Hindlimb muscle (tissue), 1 donor: ENCODE measurements around the gene PLIN3. TPM values are rescaled to one million over a fixed set of nuclear protein-coding genes. Genes with fewer than 3 reads are reported as not detected.
"Not testable (repeated sequence)": the region's sequence is repeated elsewhere in the genome, so short reads cannot be mapped to it uniquely, and the experiment has no call there.

Experiments
- DNase-seq: peaks from one replicate; pipeline ENCODE4 v3.0.0-alpha.2; 2013
- polyA plus RNA-seq: library from polyadenylated mRNA; unstranded; fragments of 120-200 nt; gene quantifications from one replicate; pipeline ENCODE4 v1.2.1, GENCODE V29; 2013; ENCODE audit not compliant: insufficient read length

PLIN3 gene, protein sequence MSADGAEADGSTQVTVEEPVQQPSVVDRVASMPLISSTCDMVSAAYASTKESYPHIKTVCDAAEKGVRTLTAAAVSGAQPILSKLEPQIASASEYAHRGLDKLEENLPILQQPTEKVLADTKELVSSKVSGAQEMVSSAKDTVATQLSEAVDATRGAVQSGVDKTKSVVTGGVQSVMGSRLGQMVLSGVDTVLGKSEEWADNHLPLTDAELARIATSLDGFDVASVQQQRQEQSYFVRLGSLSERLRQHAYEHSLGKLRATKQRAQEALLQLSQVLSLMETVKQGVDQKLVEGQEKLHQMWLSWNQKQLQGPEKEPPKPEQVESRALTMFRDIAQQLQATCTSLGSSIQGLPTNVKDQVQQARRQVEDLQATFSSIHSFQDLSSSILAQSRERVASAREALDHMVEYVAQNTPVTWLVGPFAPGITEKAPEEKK
- 47.6 TPM for polyA plus RNA-seq

DNA sequence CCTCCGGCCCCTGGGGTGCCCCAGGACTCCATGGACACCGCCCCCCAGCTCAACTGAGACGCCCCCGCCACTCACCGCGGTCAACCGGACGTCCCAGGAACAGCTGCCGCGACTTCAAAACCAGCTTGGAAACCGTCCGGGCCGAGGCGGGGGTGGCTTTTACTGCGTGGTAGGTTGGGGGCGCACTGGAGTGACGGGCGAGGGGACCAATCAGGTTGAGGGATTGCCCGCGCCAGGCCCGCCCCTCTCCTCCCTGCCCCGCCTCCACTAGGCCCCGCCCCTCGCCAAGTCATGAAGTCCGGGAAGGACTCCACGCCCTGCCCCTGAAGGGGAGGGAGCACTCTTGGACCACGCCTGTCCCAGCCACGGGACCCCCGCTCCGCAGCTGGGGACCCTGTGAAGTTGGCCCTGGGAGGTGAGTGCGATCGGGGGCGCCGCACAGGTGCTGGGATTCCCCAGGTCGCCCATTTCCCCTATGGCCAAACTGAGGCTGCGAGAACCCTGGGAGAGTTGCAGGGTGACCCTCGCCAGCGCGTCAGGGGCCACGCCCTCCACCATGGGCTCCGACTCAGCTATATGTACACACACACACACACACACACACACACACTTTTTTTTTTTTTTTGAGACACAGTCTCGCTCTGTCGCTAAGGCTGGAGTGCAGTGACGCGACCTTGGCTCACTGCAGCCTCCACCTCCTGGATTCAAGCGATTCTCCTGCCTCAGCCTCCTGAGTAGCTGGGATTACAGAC is at the start of gene PLIN3:
Gene PLIN3, minus strand, starts transcription at position 134 of the 752 bp plus-strand sequence. CDS start 6,273 bp downstream, outside the sequence.
- DNase-seq = peak; percentile 95

DNA sequence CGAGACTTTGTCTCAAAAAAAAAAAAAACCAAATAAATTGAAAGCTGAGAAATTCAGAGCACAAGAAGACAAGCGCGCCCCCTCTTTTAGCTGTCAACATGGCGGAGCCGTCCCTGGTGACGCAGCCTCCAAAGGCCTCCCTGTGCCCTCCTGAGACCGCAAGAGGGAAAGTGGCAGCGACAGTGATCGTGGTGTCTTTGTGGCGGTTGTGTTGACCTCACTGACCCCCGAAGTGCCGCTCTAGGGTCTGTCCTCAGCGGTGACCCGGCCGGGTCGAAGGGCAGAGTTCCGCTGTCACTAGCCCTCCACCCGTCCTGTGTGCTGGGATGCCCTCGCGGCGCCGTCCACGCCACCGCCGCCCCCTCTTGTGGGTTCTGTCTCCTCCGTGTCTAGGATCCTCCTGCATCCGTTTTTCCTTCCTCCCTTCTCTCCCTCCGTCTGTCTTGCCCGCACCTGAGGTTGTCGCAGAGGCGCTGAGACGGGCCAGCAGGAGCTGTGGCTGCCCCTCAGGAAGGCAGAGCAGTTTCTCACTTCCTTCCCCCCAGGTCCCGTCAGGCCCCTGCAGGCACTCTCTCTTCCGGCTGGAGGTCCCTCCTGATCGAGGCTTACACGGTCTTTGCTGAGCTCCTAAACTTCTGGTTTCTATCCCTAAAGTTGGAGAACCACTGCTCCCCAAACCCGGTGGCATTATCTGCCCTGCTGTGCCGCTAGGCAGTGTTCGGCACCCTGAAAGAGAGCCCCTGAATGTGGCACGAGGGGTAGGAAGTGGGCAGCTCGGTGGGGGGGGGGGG is 49.0 kb upstream of the PLIN3 start:
- no peak for DNase-seq

DNA sequence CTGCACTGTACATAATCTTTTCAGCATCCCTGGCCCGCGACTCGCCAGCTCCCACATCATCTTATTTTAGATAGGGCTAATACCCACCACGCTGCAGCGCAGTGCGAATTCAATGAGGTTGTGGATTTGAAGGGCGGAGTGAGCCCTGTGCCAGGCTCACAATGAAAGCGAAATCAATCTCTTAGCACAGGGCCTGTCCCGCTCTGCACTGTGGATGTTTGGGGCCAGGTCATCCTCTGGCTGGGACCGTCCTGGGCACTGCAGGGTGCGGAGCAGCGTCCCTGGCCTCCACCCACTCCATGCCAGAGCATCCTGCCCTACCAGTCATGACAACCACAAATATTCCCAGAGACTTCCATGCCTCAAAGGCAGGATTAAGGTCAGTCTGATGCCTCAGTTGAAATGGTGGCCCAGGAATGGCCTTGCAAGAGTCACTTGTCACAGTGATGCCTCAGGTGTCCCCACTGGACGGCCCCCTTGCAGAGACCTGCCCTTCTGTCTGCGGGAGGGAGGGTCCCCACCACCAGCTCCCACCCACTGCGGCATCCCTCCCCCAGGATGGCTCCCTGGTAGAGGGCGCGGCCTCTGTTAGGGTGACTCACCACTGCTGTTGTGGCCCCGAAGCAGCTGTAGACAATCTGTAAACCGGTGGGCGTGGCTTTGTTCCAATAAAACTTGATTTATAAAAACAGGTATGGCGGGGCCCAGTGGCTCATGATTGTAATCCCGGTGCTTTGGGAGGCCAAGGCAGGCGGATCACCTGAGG is 47.5 kb upstream of the PLIN3 start:
- DNase-seq = no peak

DNA sequence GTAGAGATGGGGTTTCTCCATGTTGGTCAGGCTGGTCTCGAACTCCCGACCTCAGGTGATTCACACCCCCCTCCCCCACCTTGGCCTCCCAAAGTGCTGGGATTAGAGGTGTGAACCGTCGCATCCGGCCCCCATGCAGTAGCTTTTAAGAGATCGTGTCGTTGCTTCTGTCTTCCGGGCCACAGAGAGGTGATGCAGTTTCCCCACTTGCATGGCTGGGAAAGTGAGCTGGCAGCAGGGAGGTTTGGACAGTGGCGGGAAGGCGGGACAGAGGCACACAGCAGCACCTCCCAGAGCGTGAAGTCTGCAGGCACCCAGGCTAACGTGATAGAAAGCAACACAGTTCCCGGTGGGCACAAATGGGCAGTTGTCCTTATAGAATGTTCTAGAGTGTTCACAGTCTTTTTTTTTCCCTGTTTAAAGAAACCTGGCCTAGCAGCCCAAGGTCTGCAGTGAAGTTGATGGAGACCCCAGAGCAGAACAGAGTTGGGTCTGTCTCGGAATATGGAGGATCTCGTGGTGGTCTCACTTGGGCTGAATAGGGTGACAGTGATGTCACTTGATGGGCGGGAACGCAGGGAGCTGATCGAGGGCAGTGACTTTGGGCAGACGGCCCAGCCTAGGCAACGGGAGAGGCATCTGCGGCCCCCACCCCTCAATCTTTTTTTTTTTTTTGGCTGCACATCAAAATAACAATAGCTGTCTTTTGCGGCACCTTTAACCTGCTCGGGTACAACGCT is 46.7 kb upstream of the PLIN3 start:
- DNase-seq = no peak

DNA sequence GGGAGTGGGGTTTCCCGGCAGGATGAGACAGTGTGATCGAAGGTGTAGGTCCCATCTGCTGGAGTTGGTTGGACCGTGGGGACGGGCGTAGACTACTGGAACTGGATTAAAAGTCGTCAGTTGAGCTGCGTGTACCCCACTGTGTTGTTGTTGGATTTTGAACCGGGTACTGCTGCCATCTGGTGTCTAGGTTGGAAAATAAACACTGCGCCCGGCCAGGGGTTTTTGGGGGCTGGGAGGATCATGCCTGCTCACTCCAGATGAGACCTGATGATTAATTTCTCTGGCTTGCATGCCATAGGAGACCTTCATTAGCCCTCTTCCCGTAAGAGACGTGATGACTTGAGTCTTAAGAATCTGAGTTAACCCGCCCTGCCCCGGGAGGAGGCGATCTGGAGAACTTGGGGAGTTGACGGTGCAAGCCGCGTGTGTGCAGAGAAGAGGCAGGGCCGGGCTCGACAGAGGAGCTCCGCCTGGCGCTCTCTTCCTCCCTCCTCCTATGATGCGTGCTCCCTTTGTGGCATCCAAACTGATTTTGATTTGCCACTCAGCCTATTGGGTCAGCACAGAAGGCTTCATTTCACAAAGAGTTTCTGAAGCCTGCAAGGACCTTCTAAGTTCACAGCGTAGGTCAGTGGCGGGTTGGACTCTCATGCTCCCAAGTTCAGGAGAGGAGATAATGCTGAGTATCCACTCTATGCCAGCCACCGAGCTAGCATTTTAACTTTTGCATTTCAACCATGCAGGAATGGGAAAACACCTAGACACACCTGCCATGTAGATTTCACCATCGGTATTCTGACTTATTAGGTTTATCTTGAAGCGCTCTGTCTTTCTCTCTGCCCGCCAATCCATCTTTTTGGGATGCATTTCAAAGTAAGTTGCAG is 44.6 kb upstream of the PLIN3 start:
- peak; percentile 68 for DNase-seq

DNA sequence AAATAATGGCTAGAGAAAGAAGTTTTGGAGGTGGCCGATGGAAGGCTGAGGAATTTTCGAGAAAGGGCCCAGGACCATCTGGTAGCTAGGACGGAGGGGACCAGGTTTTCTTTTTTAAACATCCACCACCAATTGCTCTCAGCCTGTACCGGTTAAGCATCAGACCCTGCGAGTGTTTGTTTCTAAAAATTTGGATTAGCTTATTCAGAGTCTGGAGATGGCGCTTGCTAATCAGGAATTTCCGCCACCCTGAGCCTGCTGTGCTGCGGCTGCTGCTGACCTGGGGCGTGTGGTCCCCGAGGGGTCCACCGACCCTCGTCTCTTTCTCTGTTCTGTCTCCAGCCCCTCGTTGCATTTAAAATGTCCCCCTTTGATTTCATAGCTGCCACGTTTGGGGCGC is 43.8 kb upstream of the PLIN3 start:
- DNase-seq = no peak

DNA sequence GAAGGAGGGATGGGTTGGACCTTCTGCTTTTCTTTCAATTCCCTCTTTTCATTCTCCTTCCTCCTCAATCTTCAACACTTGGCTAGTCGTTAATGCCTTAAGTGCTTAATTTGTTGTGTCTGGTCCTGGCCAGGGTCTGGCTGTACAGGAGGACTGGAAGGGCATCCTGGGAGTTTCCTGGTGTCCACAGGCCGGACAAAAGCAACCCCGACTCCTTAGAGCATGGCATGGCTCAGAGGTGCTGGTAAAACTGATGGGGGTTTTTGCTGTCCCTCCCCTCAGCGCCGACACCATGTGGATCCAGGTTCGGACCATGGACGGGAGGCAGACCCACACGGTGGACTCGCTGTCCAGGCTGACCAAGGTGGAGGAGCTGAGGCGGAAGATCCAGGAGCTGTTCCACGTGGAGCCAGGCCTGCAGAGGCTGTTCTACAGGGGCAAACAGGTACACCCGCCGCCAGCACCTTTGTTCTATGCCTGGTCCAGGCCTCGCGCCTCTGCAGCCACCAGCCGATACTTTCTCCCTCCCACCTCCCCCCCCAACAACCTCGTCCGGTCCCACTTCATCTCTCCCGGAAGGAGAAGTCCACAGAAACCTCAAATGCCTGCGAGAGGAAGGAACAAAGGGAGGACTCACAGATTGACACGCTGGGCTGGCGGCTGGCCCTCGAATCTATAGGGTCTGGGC is 43.3 kb upstream of the PLIN3 start:
- no peak for DNase-seq

DNA sequence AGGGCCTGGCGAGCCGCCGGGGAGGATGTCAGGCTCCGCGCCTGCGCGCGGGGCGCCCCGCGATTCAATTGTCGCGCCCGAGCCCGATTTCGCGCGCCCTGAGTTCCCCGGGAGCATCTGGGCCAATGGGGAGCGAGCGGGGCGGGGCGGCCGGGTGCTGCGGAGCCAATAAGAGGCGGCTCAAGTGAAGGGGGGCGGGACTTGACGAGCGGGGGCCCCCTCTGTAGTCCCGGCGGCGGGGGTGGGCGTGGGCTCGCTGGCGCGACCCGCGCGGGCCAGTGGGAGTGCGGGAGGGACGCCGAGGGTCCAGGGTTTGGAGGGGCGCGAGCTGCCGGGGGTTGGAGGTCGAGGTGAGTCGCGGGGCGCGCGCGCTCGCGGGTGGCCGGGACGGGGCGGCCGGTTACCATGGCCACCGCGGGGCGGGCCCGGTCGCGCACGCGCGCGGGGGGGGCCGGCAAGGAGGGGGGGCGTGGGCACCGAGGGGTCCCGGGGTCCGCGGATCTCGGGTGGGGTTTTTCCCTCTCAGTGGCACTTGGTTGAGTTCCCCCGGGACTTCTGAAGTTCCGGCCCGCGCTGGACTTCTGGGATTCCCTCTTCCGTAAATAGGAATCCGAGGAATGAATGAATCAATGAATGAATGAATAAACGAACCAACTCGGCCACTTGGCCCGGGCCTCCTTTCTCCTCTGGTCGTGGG is 42.6 kb upstream of the PLIN3 start:
- peak; percentile 92 for DNase-seq

DNA sequence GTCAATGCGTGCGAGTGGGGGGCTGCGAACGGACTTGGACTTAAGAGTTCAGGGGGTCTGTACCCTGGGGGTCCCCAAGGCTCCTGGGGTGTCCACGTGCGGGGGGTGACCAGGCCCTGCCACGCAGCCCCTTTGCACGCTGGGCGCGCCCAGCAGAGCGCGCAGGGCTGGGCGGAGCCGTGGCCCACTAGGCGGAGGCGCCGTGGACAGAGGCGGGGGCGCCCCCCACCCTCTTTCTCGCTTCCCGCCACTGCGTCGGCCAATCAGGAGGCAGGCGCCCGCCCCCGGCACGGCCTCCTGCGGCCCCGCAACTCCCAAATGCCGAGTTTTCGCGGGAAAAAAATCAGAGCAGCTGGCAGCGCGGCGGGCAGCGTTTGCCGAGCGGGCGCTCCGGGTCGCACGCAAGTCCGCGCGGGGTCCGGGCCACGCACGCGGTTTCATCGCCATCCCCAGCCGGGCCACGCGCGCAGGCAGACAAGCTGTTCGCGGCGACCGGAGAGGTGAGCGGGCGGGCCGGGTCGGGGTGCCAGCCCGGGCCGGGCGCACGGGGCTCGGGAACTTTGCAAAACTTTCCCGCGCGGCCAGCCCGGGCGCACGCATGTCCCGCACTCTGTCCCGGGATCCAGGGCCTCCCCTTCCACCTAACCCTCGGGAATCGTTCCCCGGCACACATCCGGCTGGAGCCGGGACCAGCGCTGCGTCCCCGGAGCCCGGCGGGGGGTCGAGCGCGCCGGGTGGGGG is 41.9 kb upstream of the PLIN3 start, which contains the start of gene UHRF1:
Gene UHRF1, plus strand, starts transcription at position 346 of the 741 bp plus-strand sequence. CDS start 1,385 bp downstream, outside the sequence.
- DNase-seq = no peak

DNA sequence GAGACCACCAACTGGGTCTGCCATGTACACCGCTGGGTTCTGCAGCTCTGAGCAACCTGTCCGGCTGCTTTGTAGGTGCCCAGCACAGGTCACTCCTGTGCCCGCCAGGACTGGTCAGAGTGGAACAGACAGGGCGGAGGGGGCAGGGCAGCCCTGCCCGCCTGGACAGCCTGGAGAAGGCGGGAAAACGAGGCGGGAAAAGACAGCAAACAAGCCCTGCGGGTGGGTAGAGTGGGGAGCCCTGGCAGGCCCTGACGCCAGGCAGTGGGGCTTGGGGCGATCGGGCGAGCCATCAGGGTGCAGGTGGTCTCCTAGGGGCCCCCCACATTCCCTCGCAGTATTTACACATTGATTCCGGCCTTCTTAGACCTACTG is 41.3 kb upstream of the PLIN3 start:
- DNase-seq = no peak

DNA sequence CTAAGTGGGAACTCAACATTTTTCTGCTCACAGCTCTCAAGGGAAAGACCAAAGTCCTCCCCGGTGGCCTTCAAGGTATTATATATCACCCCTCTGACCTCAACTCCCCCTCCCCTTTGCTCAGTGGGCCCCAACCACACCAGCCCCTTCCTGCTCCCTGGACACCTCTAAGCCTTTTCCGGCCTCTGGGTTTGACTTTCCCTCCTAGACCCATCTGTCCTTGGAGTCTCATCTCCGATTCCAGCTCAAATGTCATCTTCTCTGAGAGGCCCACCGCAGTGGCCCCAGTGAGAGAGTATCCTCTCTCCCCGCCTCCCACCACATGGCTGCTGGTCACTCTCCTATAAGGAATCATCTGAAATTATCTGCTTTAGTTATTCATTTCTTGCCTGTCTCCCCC is 40.9 kb upstream of the PLIN3 start:
- no peak for DNase-seq

DNA sequence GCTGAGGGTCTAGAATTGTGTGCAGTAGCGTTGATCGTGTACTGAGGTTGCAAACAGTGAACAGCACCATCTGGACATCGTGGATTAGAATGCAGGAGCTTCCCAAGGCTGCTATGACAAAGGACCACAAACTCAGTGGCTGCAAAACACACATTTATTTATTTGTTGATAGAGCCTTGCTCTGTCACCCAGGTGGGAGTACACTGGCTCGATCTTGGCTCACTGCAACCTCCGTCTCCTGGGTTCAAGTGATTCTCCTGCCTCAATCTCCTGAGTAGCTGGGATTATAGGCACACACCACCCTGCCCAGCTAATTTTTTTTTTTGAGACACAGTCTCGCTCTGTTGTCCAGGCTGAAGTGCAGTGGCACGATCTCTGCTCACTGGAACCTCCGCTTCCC is 39.5 kb upstream of the PLIN3 start:
- no peak for DNase-seq

DNA sequence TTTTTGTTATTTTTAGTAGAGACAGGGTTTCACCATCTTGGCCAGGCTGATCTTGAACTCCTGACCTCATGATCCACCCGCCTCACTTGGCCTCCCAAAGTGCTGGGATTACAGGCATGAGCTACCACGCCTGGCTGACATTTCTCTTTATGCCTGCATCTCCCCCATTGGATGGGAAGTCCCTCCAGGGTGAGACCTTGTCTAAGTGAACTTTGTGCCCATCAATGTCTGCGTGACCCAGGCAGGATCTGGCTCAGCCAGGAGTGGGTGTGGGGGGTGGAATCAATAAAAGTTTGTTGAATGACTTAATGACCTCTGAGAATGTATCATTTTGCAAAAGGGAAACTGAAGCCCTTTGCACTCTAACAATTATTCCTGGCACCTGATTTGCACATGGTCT is 37.0 kb upstream of the PLIN3 start:
- no peak for DNase-seq

DNA sequence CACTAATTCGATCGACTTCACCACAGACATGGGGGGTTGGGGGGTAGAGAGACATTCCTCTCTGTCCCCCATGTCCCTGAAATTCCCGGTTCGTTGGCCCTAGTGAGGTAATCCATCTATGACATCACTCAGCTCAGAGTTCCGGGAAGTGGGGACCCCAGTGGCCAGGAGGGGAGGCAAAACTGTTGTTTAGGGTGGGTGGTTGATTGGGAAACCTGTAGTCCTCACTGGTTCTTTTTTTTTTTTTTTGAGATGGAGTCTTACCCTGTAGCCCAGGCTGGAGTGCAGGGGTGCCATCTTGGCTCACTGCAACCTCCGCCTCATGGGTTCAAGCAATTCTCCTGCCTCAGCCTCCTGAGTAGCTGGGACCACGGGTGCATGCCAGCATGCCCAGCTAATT is 35.3 kb upstream of the PLIN3 start, which contains the start of gene ARRDC5:
Gene ARRDC5, minus strand, starts transcription at position 101 of the 400 bp plus-strand sequence. Its CDS starts 71 bp downstream, at position 30.
- no peak for DNase-seq

DNA sequence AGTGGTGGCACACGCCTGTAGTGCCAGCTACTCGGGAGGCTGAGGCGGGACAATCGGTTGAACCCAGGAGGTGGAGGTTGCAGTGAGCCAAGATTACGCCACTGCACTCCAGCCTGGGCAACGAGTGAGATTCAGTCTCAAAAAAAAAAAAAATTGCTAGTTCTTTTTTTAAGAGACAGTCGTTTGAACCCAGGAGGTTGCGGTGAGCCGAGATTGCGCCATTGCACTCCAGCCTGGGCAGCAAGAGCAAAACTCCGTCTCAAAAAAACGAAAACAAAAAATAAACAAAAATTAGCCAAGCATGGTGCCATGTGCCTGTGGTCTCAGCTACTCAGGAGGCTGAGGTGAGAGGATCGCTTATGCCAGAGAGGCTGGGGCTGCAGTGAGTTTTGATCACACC is 33.4 kb upstream of the PLIN3 start:
- not testable (repeated sequence) for DNase-seq

DNA sequence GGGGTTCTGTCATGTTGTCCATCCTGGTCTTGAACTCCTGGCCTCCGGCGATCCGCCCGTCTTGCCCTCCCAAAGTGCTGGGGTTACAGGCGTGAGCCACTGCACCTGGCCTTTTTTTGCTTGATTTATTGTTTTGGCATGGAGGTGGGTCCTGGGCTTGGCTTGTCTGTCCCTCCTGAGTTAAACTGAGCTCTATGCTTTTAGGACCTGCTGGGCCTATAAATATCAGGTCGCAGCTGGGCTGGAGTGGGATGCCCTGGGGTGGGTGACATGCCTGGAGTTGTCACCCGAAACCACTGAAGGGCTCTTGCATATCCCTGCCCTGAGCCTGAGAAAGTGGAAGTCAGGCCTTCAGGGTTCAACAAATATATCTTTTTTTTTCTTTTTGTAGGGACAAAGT is 29.7 kb upstream of the PLIN3 start:
- DNase-seq = no peak

DNA sequence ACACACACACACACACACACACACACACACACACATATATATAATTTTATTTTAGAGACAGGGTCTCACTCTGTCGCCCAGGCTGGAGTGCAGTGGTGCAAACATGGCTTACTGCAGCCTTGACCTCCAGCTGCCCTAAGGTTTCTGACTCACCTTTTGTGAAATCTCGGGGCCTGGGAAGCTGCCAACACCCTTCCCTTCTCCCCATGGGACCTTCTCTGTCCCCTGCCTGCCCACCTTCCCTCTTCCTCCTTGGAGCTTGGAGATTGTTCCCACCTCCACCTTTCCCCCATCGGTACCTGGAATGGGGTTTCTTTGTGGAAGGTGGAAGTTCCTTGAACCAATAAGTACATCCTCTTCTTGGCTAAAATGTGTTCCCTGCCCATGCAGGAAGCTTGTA is 28.9 kb upstream of the PLIN3 start:
- no peak for DNase-seq

DNA sequence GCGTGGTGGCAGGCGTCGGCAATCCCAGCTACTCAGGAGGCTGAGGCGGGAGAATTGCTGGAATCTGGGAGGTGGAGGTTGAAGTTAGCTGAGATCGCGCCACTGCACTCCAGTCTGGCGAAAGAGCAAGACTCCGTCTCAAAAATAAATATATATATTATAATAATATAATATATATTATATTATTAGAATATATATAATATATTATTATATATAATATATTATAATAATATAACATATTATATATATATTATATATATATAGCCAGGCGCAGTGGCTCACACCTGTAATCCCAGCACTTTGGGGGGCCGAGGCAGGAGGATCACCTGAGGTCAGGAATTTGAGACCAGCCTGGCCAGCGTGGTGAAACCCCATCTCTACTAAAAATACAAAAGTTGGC is 25.5 kb upstream of the PLIN3 start:
- not testable (repeated sequence) for DNase-seq
